Tibial nerve (tissue), 4 donors: ENCODE results near the gene TXN2. TPM values are rescaled to one million over a fixed set of nuclear protein-coding genes. Genes with fewer than 3 reads are reported as not detected.

Experiments
- DNase-seq, 2 donors: peaks; one replicate each; pipeline ENCODE4 v3.0.0-alpha.2; 2019; ENCODE audit warnings: low spot score in 2 of 2
- H3K27ac ChIP-seq, 4 donors: fragments of 200-600 bp; sonication (generic) in 3 of 4; one replicate each; pipeline ENCODE4 v1.5.1; 2017 to 2019; ENCODE audit warnings: mild to moderate bottlenecking in 1 of 4
- H3K27me3 ChIP-seq, 2 donors: fragments of 200-600 bp; sonication (generic) in 1 of 2; one replicate each; pipeline versions ENCODE4 v1.5.1 to v1.6.0; 2017 to 2019
- H3K36me3 ChIP-seq, 3 donors: fragments of 200-600 bp; sonication (generic); one replicate each; pipeline ENCODE4 v1.5.1; 2018 to 2019
- H3K4me1 ChIP-seq, 4 donors: fragments of 200-600 bp; sonication (generic) in 3 of 4; one replicate each; pipeline ENCODE4 v1.5.1; 2017 to 2019
- H3K4me3 ChIP-seq, 4 donors: fragments of 200-600 bp; sonication (generic) in 3 of 4; one replicate each; pipeline ENCODE4 v1.5.1; 2017 to 2019; ENCODE audit warnings: mild to moderate bottlenecking in 1 of 4, moderate library complexity in 1 of 4
- H3K9me3 ChIP-seq, 4 donors: fragments of 200-600 bp; sonication (generic) in 3 of 4; one replicate each; pipeline ENCODE4 v1.5.1; 2017 to 2019
- CTCF ChIP-seq, 5 experiments: fragments of 200-600 bp in 3 of 5; fragments of 450-650 bp in 2 of 5; sonication (generic) in 3 of 5; IDR thresholded peaks; one replicate each; pipeline ENCODE4 v1.5.1; 2016 to 2019; ENCODE audit warnings: antibody characterized with exemption in 5 of 5, mild to moderate bottlenecking in 3 of 5, moderate library complexity in 2 of 5
- EP300 ChIP-seq, 2 donors: sonication (generic); formaldehyde crosslinking; IDR thresholded peaks; one replicate each; pipeline ENCODE4 v1.6.1; 2017; ENCODE audit warnings: antibody characterized with exemption in 2 of 2, mild to moderate bottlenecking in 1 of 2
- POLR2A ChIP-seq, 2 donors: fragments of 450-650 bp; IDR thresholded peaks; one replicate each; pipeline ENCODE4 v1.6.1; 2017; ENCODE audit warnings: antibody characterized with exemption in 2 of 2, mild to moderate bottlenecking in 2 of 2, moderate library complexity in 2 of 2
- WGBS, 2 donors: methylation state at CpG; one replicate each; pipeline ENCODE4 v1.1.5; 2018; 5-methylcytosine and 5-hydroxymethylcytosine counted together
- total RNA-seq, 4 donors: library from RNA; depleted of rRNA; stranded (reverse); fragments of >200 nt; gene quantifications; one replicate each; pipeline ENCODE4 v1.1.0, GENCODE V29; 2016

TXN2 gene
- total RNA-seq, 4 donors from 2014 or later = 50.4 to 83.5 (median 68.0) TPM

- peaks cover 0 to 53% (median 4%) of the 10 kb centered on the region in 4 donors for H3K4me1 ChIP-seq
- no peak overlapping the region for H3K4me3 ChIP-seq
- no peak for DNase-seq
Observed at GRCh38 chr22:36470994-36471331, 10.5 kb downstream of the TXN2 start.

GRCh38 chr22:36470162-36470993, 11.1 kb downstream of the TXN2 start:
- TF ChIP-seq POLR2A (IDR thresholded peaks at IDR 0.05) = no peak
- peak; percentile 89 to 95 (median 92) for TF ChIP-seq CTCF (IDR thresholded peaks at IDR 0.05)
- TF ChIP-seq EP300 (IDR thresholded peaks at IDR 0.05) = peak in 1 of 2 donors; percentile 49
- H3K4me3 ChIP-seq = no peak overlapping the region
- H3K9me3 ChIP-seq = no peaks in the 10 kb centered on the region
- DNase-seq = peak; percentile 65
- H3K27ac ChIP-seq = peak overlapping the region in 2 of 4 donors; percentile 18 to 58
- H3K4me1 ChIP-seq = peaks cover 0 to 55% (median 5%) of the 10 kb centered on the region in 4 donors
- 43 to 46% methylated on average over 13 to 14 of the region's 14 CpGs for WGBS, 2 donors
- H3K36me3 ChIP-seq = peaks cover 4 to 77% (median 9%) of the 10 kb centered on the region in 3 donors
- no peaks in the 10 kb centered on the region for H3K27me3 ChIP-seq

More at GRCh38 chr22:36470994-36471331, 10.5 kb downstream of the TXN2 start:
- no peak for TF ChIP-seq EP300 (IDR thresholded peaks at IDR 0.05)
- Histone ChIP-seq H3K27ac (peak overlapping the region in 1 of 4 donors; percentile 29), H3K9me3 (no peaks in the 10 kb centered on the region), H3K27me3 (no peaks in the 10 kb centered on the region), H3K36me3 (peaks cover 4 to 77% (median 15%) of the 10 kb centered on the region in 3 donors)
- WGBS, 2 donors = 72 to 77% methylated on average over 10 of the region's 10 CpGs

GRCh38 chr22:36469094-36469710, 12.2 kb downstream of the TXN2 start:
- DNase-seq = no peak
- no peaks in the 10 kb centered on the region for H3K27me3 ChIP-seq
- H3K9me3 ChIP-seq = no peaks in the 10 kb centered on the region
- H3K4me3 ChIP-seq = no peak overlapping the region
- 74 to 75% methylated on average over 14 of the region's 14 CpGs for WGBS, 2 donors
- peaks cover 0 to 66% (median 7%) of the 10 kb centered on the region in 4 donors for H3K4me1 ChIP-seq
- H3K36me3 ChIP-seq = peaks cover 1 to 65% (median 4%) of the 10 kb centered on the region in 3 donors
- TF ChIP-seq POLR2A (IDR thresholded peaks at IDR 0.05) = no peak
- TF ChIP-seq EP300 (IDR thresholded peaks at IDR 0.05) = no peak
- H3K27ac ChIP-seq = peak overlapping the region in 2 of 4 donors; percentile 27 to 70

- Histone ChIP-seq H3K4me3 (no peak overlapping the region), H3K27ac (peak overlapping the region in 2 of 4 donors; percentile 70 to 74), H3K27me3 (no peaks in the 10 kb centered on the region), H3K4me1 (peaks cover 0 to 68% (median 7%) of the 10 kb centered on the region in 4 donors), H3K36me3 (peaks cover 0 to 53% (median 4%) of the 10 kb centered on the region in 3 donors), H3K9me3 (no peaks in the 10 kb centered on the region)
- no peak for TF ChIP-seq CTCF (IDR thresholded peaks at IDR 0.05)
- peak in 1 of 2 donors; percentile 12 for TF ChIP-seq EP300 (IDR thresholded peaks at IDR 0.05)
- TF ChIP-seq POLR2A (IDR thresholded peaks at IDR 0.05) = no peak
- WGBS, 2 donors = 58 to 60% methylated on average over 7 of the region's 7 CpGs
- no peak for DNase-seq
Observed at GRCh38 chr22:36467946-36468345, 13.5 kb downstream of the TXN2 start.

GRCh38 chr22:36467042-36467810, 14.2 kb downstream of the TXN2 start:
- Histone ChIP-seq H3K36me3 (peaks cover 0 to 45% (median 4%) of the 10 kb centered on the region in 3 donors), H3K9me3 (no peaks in the 10 kb centered on the region), H3K27ac (peak overlapping the region in 2 of 4 donors; percentile 70 to 74), H3K4me1 (peaks cover 0 to 68% (median 7%) of the 10 kb centered on the region in 4 donors), H3K27me3 (no peaks in the 10 kb centered on the region), H3K4me3 (no peak overlapping the region)
- WGBS, 2 donors = 69 to 73% methylated on average over 11 to 14 of the region's 14 CpGs
- TF ChIP-seq CTCF (IDR thresholded peaks at IDR 0.05) (no peak), EP300 (IDR thresholded peaks at IDR 0.05) (no peak), POLR2A (IDR thresholded peaks at IDR 0.05) (no peak)
- DNase-seq = no peak
